HepG2 (cell line): ENCODE measurements around the gene KCNIP3. TPM values are rescaled to one million over a fixed set of nuclear protein-coding genes. Genes with fewer than 3 reads are reported as not detected.
A peak's percentile ranks its signal among the peaks of the same experiment; 100 is the strongest.

Source experiments
- ATF6 ChIP-seq: sonication (generic); formaldehyde crosslinking; conservative IDR thresholded peaks from 2 replicates; pipeline ENCODE4 v1.4.0; 2020; ENCODE audit warnings: missing genetic modification reagents
- EP300 ChIP-seq, 3 experiments: sonication (generic) in 1 of 3; formaldehyde crosslinking in 1 of 3; IDR thresholded peaks; 2 replicates each; pipeline versions ENCODE4 v1.5.1 to v1.6.1; 2011 to 2020; ENCODE audit warnings: low read depth in 2 of 3, low read length in 2 of 3, borderline replicate concordance in 1 of 3, improper control_type of control experiment in 1 of 3, mild to moderate bottlenecking in 1 of 3, missing genetic modification reagents in 1 of 3, moderate library complexity in 1 of 3
- HES4 ChIP-seq: sonication (generic); formaldehyde crosslinking; IDR thresholded peaks from 2 replicates; pipeline ENCODE4 v1.9.0; 2021; ENCODE audit warnings: mild to moderate bottlenecking, missing genetic modification reagents, borderline replicate concordance
- HNF1A ChIP-seq, 2 experiments: sonication (generic) in 1 of 2; formaldehyde crosslinking in 1 of 2; IDR thresholded peaks; 2 replicates each; pipeline versions ENCODE4 v1.4.0 to v1.6.1; 2016 to 2020; ENCODE audit warnings: borderline replicate concordance in 1 of 2, low read depth in 1 of 2, mild to moderate bottlenecking in 1 of 2, missing genetic modification reagents in 1 of 2
- IRF2 ChIP-seq: IDR thresholded peaks from 2 replicates; pipeline ENCODE4 v1.6.1; 2018; ENCODE audit warnings: missing genetic modification reagents, missing compliant biosample characterization
- MIER3 ChIP-seq: IDR thresholded peaks from 2 replicates; pipeline ENCODE4 v1.6.1; 2016; ENCODE audit warnings: missing compliant biosample characterization, borderline replicate concordance
- MTA1 ChIP-seq: sonication (generic); formaldehyde crosslinking; IDR thresholded peaks from 2 replicates; pipeline ENCODE4 v1.4.0; 2020; ENCODE audit warnings: missing genetic modification reagents, mild to moderate bottlenecking, borderline replicate concordance
- MXI1 ChIP-seq: IDR thresholded peaks from 3 replicates; pipeline ENCODE4 v1.6.1; 2012; ENCODE audit warnings: low read depth, low read length, inconsistent platforms, borderline replicate concordance
- NR2F6 ChIP-seq, 2 experiments: IDR thresholded peaks; 2 replicates each; pipeline ENCODE4 v1.6.1; 2016; ENCODE audit warnings: antibody characterized with exemption in 1 of 2, mild to moderate bottlenecking in 1 of 2
- PAF1 ChIP-seq: IDR thresholded peaks from 2 replicates; pipeline ENCODE4 v1.6.1; 2016; ENCODE audit warnings: missing genetic modification reagents, missing compliant biosample characterization
- SP140L ChIP-seq: sonication (generic); formaldehyde crosslinking; IDR thresholded peaks from 2 replicates; pipeline ENCODE4 v1.4.0; 2020; ENCODE audit warnings: missing genetic modification reagents, borderline replicate concordance
- TBX2 ChIP-seq: sonication (generic); formaldehyde crosslinking; IDR thresholded peaks from 2 replicates; pipeline ENCODE4 v1.5.0; 2020; ENCODE audit warnings: missing genetic modification reagents, mild to moderate bottlenecking, borderline replicate concordance
- ZNF326 ChIP-seq: sonication (generic); formaldehyde crosslinking; IDR thresholded peaks from 2 replicates; pipeline ENCODE4 v1.4.0; 2020; ENCODE audit warnings: missing genetic modification reagents, borderline replicate concordance
- ZNF333 ChIP-seq: sonication (generic); formaldehyde crosslinking; IDR thresholded peaks from 2 replicates; pipeline ENCODE4 v1.4.0; 2020; ENCODE audit warnings: mild to moderate bottlenecking, missing genetic modification reagents, borderline replicate concordance
- ZNF496 ChIP-seq: sonication (generic); formaldehyde crosslinking; IDR thresholded peaks from 2 replicates; pipeline ENCODE4 v1.8.1; 2023; ENCODE audit warnings: mild to moderate bottlenecking, moderate library complexity, missing genetic modification reagents; ENCODE audit not compliant: insufficient replicate concordance
- ZNF549 ChIP-seq: sonication (generic); formaldehyde crosslinking; IDR thresholded peaks from 2 replicates; pipeline ENCODE4 v1.5.0; 2020; ENCODE audit warnings: missing genetic modification reagents
- ZNF772 ChIP-seq: sonication (generic); formaldehyde crosslinking; IDR thresholded peaks from 2 replicates; pipeline ENCODE4 v1.5.0; 2020; ENCODE audit warnings: mild to moderate bottlenecking, missing genetic modification reagents
- ZSCAN31 ChIP-seq: sonication (generic); formaldehyde crosslinking; IDR thresholded peaks from 2 replicates; pipeline ENCODE4 v1.5.0; 2020; ENCODE audit warnings: low read depth, mild to moderate bottlenecking, missing genetic modification reagents
- polyA plus RNA-seq, 8 experiments: library from polyadenylated mRNA; depleted of rRNA in 3 of 8; stranded (reverse) in 7 of 8; unstranded in 1 of 8; fragments of >200 nt; fragmentation: Illumina TruSeq in 4 of 8; extraction: Trizol in 4 of 8; gene quantifications; 2 replicates each; pipeline versions ENCODE4 v1.2.1 to v1.2.3, GENCODE V29; 2011 to 2016; ENCODE audit warnings: low read depth in 4 of 8, missing spikeins in 1 of 8, mixed read lengths in 1 of 8; ENCODE audit not compliant: insufficient read depth in 1 of 8
- total RNA-seq, 5 experiments: library from RNA; depleted of rRNA; stranded (reverse); fragments of >200 nt; fragmentation: Illumina TruSeq; extraction: Trizol; gene quantifications; 2 replicates each; pipeline ENCODE4 v1.2.3, GENCODE V29; 2016; ENCODE audit warnings: low read depth in 1 of 5
- TF ChIP-seq, protein P1 (sequence below): sonication (generic); formaldehyde crosslinking; IDR thresholded peaks from 2 replicates; pipeline ENCODE4 v1.4.0; 2020; ENCODE audit warnings: missing genetic modification reagents

KCNIP3 gene
- total and polyA plus RNA-seq, 2 of the 13 experiments (the other 11 are each of a cell fraction or from before 2014, with no cell fraction given) = not detected

GRCh38 chr2:95345563-95346230 is 48.5 kb downstream of the KCNIP3 start (continued):
- no peak for TF ChIP-seq ATF6
- no peak for TF ChIP-seq IRF2 (CRISPR knock-in tag)
- no peak for TF ChIP-seq HNF1A (IDR thresholded peaks at IDR 0.05; ENCODE audit: low read depth)
- TF ChIP-seq HNF1A (CRISPR knock-in tag; IDR thresholded peaks at IDR 0.05; ENCODE audit: borderline replicate concordance) = no peak
- no peak for TF ChIP-seq ZNF326
- no peak for TF ChIP-seq MIER3 (CRISPR knock-in tag)
- no peak for TF ChIP-seq EP300 (IDR thresholded peaks at IDR 0.05; ENCODE audit: low read depth in 2 of 2, low read length in 2 of 2)
- TF ChIP-seq EP300 (CRISPR knock-in tag; IDR thresholded peaks at IDR 0.05; ENCODE audit: borderline replicate concordance) = no peak
- TF ChIP-seq ZNF772 (CRISPR knock-in tag) = peak; percentile 40; the same call in 1 of the 2 replicates
- no peak for TF ChIP-seq ZNF333 (CRISPR knock-in tag)
- no peak for TF ChIP-seq ZNF549 (CRISPR knock-in tag)
- TF ChIP-seq NR2F6 (IDR thresholded peaks at IDR 0.05) = no peak
- TF ChIP-seq NR2F6 (CRISPR knock-in tag; IDR thresholded peaks at IDR 0.05) = no peak
- TF ChIP-seq, protein P1, sequence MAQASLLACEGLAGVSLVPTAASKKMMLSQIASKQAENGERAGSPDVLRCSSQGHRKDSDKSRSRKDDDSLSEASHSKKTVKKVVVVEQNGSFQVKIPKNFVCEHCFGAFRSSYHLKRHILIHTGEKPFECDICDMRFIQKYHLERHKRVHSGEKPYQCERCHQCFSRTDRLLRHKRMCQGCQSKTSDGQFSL (CRISPR knock-in tag) = no peak
- TF ChIP-seq ZSCAN31 = no peak
- no peak for TF ChIP-seq MXI1
- TF ChIP-seq PAF1 (CRISPR knock-in tag) = no peak
- no peak for TF ChIP-seq SP140L (CRISPR knock-in tag)
- no peak for TF ChIP-seq ZNF496 (CRISPR knock-in tag)
- TF ChIP-seq HES4 (CRISPR knock-in tag) = 0 out of 2 replicates have a peak, but pooled peaks have one; percentile 59
- peak; percentile 56; the same call in 1 of the 2 replicates for TF ChIP-seq TBX2 (CRISPR knock-in tag)
- peak; percentile 58; the same call in 1 of the 2 replicates for TF ChIP-seq MTA1 (CRISPR knock-in tag)
